ENCODE measurements around the gene KRT17. TPM values are rescaled to one million over a fixed set of nuclear protein-coding genes. Genes with fewer than 3 reads are reported as not detected.

The KRT17 gene
- total RNA-seq, 3 donors from 2014 or later (not counting 1 experiment from before 2014, with no cell fraction given) = not detected

- no peaks in the 10 kb centered on the region for H3K36me3 ChIP-seq (ENCODE audit: control insufficient read depth, insufficient read depth, low read length)
- H3K27me3 ChIP-seq (ENCODE audit: control insufficient read depth, insufficient read depth, low read length) = no peaks in the 10 kb centered on the region
- no peaks in the 10 kb centered on the region for H3K9me3 ChIP-seq (ENCODE audit: control insufficient read depth, insufficient read depth, low read length)
- Mint-ChIP-seq H3K4me1 (peaks cover 9 to 10% of the 10 kb centered on the region in 2 donors), H3K4me3 (no peak overlapping the region), H3K27ac (no peak overlapping the region), H3K36me3 (no peaks in the 10 kb centered on the region), H3K27me3 (ENCODE audit: low read depth in 2 of 2) (peaks cover 0 to 4% of the 10 kb centered on the region in 2 donors), H3K9me3 (no peaks in the 10 kb centered on the region)
- no peak overlapping the region for H3K4me3 ChIP-seq (ENCODE audit: low read length)
- ATAC-seq (no peak), DNase-seq (no peak)
- H3K4me1 ChIP-seq (ENCODE audit: control insufficient read depth, insufficient read depth, low read length) = peaks cover 14% of the 10 kb centered on the region
- intact Hi-C loops (cut with micrococcal nuclease) = no loop called here
- WGBS (ENCODE audit: insufficient coverage) = 89% methylated on average over 10 of the region's 10 CpGs
- H3K27ac ChIP-seq (ENCODE audit: low read length) = no peak overlapping the region
- TF ChIP-seq CTCF (IDR thresholded peaks at IDR 0.05) = no peak
Observed at GRCh38 chr17:41649923-41650519, 25.6 kb upstream of the KRT17 start.

DNA sequence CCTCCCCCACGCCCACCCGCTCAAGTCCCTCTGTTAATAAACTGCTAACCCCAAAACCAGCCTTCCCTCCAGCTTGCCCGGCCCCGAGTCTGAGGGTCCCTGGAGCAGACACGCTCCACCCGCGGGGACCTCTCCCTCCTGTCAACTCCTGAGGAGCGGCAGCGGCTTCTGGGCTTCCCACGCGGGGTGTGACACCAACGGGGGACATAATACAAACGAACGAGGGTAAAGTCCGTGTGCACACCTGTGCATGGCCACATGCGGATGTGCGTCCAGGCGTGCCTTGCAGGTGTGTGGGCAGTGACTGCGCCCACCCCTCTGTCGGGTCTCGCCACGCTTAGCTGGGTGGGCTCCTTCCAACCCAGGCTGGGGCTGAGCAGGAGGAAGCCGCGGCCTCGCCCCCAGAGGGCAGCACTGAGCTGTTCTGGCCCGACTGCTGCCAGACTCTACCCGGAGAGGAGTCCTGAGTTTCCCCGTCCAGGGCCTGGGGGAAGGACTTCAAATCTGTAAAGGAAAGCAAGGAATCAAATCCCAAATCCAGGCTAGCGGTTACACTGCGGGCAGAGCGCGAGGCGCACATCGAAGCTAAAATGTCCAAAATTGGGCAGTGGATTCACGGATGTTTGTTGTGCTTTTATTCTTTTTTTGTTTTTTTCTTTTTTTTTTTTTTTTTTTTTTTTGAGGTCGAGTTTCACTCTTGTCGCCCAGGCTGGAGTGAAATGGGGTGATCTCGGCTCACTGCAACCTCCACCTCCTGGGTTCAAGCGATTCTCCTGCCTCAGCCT, 24.2 kb upstream of the KRT17 start:
- 3% methylated on average over 35 of the region's 39 CpGs for WGBS (ENCODE audit: insufficient coverage)
- H3K4me3 ChIP-seq (ENCODE audit: low read length) = peak overlapping the region; percentile 30
- H3K4me3 Mint-ChIP-seq = peak overlapping the region; percentile 73

GRCh38 chr17:41647940-41648410, 23.6 kb upstream of the KRT17 start:
- peak overlapping the region; percentile 30 for H3K4me3 ChIP-seq (ENCODE audit: low read length)
- no peaks in the 10 kb centered on the region for H3K9me3 Mint-ChIP-seq
- ATAC-seq = peak; percentile 80 to 81 (median 80)
- peaks cover 14% of the 10 kb centered on the region for H3K4me1 ChIP-seq (ENCODE audit: control insufficient read depth, insufficient read depth, low read length)
- peaks cover 0 to 4% of the 10 kb centered on the region in 2 donors for H3K27me3 Mint-ChIP-seq (ENCODE audit: low read depth in 2 of 2)
- H3K36me3 ChIP-seq (ENCODE audit: control insufficient read depth, insufficient read depth, low read length) = no peaks in the 10 kb centered on the region
- H3K36me3 Mint-ChIP-seq = no peaks in the 10 kb centered on the region
- H3K27ac ChIP-seq (ENCODE audit: low read length) = no peak overlapping the region
- TF ChIP-seq CTCF (IDR thresholded peaks at IDR 0.05) = peak; percentile 78
- peak overlapping the region in 1 of 2 donors; percentile 41 for H3K27ac Mint-ChIP-seq
- 2% methylated on average over 22 of the region's 22 CpGs for WGBS (ENCODE audit: insufficient coverage)
- H3K9me3 ChIP-seq (ENCODE audit: control insufficient read depth, insufficient read depth, low read length) = no peaks in the 10 kb centered on the region
- DNase-seq = peak; percentile 87 to 91
- intact Hi-C loops (cut with micrococcal nuclease) = loop anchor here (1.0 kb wide), 5 partner anchors 14 to 845 kb away; no protein-coding TSS in a partner anchor
- H3K27me3 ChIP-seq (ENCODE audit: control insufficient read depth, insufficient read depth, low read length) = no peaks in the 10 kb centered on the region
- H3K4me3 Mint-ChIP-seq = peak overlapping the region; percentile 73
- peaks cover 9 to 10% of the 10 kb centered on the region in 2 donors for H3K4me1 Mint-ChIP-seq

More for the DNA sequence above, 24.2 kb upstream of the KRT17 start:
- Mint-ChIP-seq H3K36me3 (no peaks in the 10 kb centered on the region), H3K9me3 (no peaks in the 10 kb centered on the region), H3K27me3 (ENCODE audit: low read depth in 2 of 2) (peaks cover 0 to 4% of the 10 kb centered on the region in 2 donors), H3K27ac (peak overlapping the region in 1 of 2 donors; percentile 41), H3K4me1 (peaks cover 9 to 10% of the 10 kb centered on the region in 2 donors)
- no peaks in the 10 kb centered on the region for H3K36me3 ChIP-seq (ENCODE audit: control insufficient read depth, insufficient read depth, low read length)
- DNase-seq (peak; percentile 81 to 91), ATAC-seq (peak; percentile 91 to 93 (median 92))
- intact Hi-C loops (cut with micrococcal nuclease) = loop anchor here (1.0 kb wide), 5 partner anchors 14 to 845 kb away; no protein-coding TSS in a partner anchor
- TF ChIP-seq CTCF (IDR thresholded peaks at IDR 0.05) = peak; percentile 70
- no peaks in the 10 kb centered on the region for H3K27me3 ChIP-seq (ENCODE audit: control insufficient read depth, insufficient read depth, low read length)
- H3K4me1 ChIP-seq (ENCODE audit: control insufficient read depth, insufficient read depth, low read length) = peaks cover 14% of the 10 kb centered on the region
- no peak overlapping the region for H3K27ac ChIP-seq (ENCODE audit: low read length)
- H3K9me3 ChIP-seq (ENCODE audit: control insufficient read depth, insufficient read depth, low read length) = no peaks in the 10 kb centered on the region
